ENCODE data around the gene ZGRF1.

GRCh38 chr4:112564706-112565270, 71.9 kb downstream of the ZGRF1 start:
- TF ChIP-seq CTCF (conservative IDR thresholded peaks at IDR 0.05 in 1 of 2, IDR thresholded peaks at IDR 0.05 in 1 of 2; ENCODE audit: extremely low read depth in 1 of 2, insufficient read depth in 1 of 2, low read depth in 1 of 2, low read length in 2 of 2), result no peak
- no peak for TF ChIP-seq EZH2 (IDR thresholded peaks at IDR 0.05; ENCODE audit: borderline replicate concordance, low read length)

Measured in mammary epithelial cell (primary cell).